GM18907 (cell line): Measurements from ENCODE around the gene C11orf24.

ENCODE experiments used
- ATAC-seq: cut with Tn5 transposase; IDR thresholded peaks from one replicate; pipeline ENCODE4 v1.9.1; 2021; ENCODE audit warnings: mild to moderate bottlenecking, moderate library complexity; ENCODE audit not compliant: unreplicated experiment

The C11orf24 gene

DNA sequence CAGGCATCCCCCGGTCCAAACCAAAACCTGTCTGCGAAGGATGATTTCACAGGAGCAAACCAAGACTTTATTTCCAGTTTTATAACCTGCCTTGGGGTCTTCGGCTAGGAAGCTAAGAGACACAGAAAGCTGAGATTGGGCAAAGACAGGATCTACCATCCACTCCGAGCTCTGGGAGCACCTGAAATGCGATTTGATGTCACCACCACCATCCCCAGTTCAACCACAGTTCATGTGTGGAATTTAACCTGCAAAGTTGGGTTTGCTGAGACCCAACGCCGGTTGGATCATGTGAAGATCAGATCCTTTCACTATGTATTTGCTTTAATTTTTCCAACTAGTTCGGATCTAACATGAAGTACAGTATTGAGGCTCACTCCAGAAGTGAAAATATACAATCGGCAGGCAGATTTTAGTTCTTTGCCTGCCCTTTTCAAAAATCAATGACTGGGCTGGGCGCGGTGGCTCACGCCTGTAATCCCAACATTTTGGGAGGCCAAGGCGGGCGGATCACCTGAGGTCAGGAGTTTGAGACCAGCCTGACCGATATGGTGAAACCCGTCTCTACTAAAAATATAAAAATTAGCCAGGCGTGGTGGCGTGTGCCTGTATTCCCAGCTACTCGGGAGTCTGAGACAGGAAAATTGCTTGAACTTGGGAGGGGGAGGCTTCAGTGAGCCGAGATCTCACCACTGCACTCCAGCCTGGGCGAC is 1.4 kb upstream of the C11orf24 start:
- no peak for ATAC-seq

DNA sequence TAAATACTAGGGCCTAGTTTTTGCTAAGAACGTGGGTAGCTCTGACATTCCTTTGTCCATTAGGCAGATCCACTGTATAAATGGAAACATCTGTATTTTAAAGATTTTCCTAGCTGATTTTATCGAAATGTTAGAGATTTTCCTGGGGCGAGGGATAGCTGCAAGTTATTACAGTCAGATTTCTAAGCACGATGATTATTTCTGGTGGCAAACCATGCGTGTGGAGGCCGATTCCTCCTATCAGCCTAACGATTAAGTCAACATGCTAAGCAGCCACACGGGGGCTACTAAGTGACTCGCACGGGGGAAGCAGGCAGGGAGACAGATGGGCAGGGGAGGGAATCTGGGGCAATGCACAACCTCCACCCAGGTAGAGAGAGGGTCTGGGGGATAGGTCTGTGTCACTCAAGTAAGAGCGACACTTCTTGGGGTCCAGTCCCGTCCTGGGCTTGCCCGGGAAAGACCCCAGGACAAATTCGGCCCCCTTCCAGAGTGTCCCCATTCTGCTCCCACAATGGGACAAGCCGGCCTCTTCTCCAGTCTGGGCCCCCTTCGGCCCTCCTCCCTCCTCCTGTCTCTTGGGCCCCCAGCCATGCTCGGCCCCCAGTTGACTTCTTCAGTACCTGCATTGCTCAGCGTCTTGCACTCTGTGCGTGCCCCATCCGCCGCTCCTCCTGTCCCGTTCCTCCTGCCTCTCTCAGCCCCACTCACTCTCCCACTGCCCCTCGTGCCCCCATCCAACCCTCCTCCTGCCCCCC is 571 bp downstream of the C11orf24 start:
- peak; percentile 21 for ATAC-seq

DNA sequence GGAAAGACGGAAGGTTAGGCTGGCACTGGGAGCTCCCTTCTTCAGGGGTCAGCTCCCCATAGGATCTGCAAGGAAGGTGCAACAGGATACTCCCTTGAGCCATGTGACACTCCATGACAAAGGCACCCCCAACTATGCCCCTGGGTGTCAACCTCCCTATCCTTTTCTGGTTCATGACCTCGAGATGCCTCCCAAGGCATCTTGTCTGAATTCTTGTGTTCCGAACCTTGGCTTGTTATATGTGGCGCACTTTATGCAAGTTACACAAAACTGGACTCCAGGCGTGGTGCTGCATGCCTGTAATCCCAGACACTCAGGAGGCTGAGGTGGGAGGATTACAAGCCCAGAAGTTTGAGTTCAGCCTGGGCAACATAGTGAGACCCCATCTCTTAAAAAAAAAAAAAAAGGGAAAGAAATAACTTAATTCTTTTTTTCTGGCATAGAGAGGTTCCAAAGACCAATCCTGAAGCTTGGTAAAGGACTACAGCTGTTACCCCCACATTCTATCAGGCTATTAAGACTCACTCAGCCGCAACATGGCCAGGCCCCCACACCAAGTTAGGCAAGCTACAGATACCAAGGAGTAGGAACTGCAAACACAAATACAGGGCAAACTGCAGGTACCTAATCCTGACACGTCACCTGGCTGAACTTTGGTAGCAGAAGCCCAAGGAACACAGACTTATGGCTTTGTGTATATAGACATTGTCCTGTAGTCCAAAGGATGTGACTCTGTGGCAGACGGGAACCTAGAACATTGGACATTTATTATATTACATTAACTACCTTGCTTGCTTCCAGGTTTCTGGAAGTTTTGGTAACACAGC is 1.4 kb downstream of the C11orf24 start:
- no peak for ATAC-seq

DNA sequence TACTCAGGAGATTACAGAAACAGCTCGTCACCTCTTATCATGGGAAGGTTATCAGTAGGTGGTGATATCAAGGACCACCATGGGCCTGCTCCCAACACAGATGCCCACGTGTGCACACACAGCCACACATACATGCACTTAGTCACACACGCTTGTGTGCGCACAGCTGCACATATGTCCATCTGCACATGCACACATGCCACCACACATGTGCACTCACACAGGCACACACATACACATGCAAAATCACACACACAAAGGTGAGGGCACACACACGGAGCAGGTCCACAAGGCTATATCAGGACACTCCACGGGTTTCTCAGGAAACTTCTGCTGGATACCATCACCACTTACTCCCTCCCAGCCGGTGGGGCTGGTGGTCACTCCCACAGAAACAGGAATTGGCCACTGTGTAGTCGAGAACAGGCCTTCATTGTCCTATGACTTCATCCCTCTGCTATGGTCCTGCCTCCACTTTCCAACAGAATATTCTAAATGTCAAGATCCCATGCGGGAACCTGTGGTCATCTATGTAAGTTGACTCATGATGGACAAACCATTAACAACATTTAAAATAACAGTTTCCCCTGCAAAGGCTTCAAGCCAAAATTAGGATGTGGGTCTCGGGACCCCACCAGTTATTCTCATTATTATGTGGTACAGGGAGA is 2.2 kb downstream of the C11orf24 start:
- no peak for ATAC-seq

GRCh38 chr11:68267881-68268240 is 3.9 kb downstream of the C11orf24 start:
- no peak for ATAC-seq

DNA sequence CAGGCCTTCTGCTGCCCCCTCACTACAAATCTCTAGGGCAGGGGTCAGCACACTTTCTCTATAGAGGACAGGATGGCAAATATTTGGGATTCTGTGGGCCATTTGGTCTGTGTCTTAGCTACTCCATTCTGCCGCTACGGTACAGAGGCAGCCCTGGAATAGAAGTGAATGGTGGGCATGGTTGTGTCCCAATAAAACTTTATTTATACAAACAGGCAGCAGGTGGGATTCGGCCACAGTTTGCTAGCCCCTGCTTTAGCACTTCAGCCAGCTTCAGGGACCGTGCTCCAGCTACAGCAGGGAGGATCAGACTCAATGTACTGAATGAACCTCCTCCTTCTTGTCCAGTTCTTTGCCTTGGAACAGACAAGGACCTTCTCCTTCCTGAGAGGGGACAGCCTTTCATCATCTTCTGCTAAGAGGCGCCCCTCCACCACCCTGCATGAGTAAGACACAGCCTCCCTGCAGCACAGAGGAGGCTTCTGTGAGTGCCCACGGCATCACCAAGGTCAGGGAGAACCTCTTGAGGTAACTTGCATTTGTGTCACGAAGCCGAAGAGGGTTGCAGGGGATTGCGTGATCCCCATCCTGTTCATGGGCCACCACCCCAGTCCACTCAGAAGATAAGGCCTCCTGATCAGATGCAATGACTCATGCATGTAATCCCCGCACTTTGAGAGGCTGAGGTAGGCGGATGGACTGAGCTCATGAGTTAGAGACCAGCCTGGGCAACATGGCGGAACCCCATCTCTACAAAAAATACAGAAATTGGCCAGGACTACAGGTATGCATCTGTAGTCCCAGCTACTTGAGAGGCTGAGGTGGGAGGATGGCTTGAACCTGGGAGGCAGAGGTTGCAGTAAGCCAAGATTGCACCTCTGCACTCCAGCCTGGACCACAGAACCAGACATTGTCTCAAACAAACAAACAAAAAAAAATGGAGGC is 4.6 kb downstream of the C11orf24 start:
- ATAC-seq, result no peak

GRCh38 chr11:68266121-68266891 is 5.5 kb downstream of the C11orf24 start:
- ATAC-seq, result peak; percentile 51

DNA sequence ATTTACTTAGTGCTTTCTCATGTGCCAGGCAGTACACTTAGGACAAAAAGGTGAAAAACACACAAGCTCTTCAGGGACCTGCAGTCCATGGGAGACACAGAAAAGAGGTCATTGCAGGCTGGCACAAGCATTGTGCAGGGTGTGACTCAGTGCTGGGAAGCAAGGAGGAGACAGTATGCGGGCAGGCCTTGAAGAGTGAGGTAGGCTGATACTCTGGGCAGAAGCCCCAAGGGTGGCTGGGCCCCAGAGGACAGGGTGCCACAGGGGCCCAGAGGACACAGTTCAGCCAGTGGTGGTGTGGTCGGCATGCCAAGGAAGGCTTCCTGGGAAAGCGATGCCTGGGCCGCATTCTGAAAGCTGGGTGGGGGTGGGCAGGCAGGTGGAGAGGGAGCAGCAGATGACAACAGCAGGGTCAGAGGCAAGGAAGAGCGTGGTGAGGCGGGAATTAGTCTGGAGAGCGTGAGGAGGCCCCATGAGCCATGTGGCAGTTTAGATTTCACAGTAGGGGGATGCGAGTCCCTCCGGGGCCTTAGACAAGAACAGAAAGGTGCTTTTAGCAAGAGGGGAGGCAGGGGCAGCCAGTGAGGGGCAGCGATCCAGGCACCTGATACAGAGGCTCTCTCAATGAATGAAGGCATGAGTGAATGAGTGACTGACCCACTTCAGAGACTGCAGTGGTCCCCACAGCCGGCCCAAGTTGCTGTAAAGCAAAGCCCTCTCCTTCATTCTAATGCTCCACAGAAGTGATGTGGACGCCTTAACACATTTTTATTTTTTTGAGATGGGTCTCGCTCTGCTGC is 6.8 kb downstream of the C11orf24 start:
- no peak for ATAC-seq

DNA sequence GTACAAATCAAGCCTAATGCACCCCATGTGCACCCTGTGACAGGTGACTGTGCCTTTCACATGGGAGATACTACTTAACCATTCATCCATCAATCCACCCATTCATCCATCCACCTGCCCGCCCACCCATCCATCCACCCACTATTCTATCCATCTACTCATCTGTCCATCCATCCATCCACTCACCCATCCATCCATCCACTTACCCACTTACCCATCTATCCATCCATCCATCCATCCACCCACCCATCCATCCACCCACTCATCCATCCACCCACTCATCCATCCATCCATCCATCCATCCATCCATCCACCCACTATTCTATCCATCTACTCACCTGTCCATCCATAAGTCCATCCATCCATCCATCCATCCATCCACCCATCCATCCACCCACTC is 7.5 kb downstream of the C11orf24 start:
- no peak for ATAC-seq

DNA sequence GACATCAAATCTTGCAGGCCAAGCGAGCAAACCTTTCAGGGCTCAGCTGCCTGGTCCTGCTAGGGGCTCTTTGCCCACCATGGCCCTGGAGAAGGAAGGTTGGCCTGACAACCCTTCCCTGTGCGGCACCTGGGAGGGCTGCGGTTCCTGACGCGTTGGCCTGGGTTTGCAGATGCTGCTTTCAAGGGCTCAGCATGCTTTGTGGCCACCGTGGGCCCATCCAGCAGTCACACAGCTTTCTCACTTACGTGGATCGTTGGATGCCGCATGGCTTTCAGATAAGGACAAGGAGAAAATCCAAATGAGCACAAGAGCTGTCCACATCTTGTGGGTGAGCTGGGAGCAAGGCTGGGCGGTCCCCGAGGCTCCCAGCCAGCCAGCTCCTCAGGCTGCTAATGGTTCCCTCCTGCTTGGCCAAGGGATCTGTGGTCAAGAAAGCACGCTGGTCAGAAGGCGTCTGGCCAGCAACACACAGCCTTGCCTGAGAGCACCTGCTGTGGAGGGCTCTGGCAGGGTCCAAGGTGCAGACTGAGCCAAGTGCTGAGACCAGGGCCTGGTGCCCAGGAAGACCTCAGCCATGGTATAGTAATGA is 8.2 kb downstream of the C11orf24 start:
- ATAC-seq, result no peak

- ATAC-seq, result no peak
Measured at GRCh38 chr11:68262544-68262827, 9.3 kb downstream of the C11orf24 start.

- no peak for ATAC-seq
Measured at GRCh38 chr11:68261749-68262543, 9.8 kb downstream of the C11orf24 start.

- no peak for ATAC-seq
Measured at GRCh38 chr11:68261006-68261405, 10.8 kb downstream of the C11orf24 start.

DNA sequence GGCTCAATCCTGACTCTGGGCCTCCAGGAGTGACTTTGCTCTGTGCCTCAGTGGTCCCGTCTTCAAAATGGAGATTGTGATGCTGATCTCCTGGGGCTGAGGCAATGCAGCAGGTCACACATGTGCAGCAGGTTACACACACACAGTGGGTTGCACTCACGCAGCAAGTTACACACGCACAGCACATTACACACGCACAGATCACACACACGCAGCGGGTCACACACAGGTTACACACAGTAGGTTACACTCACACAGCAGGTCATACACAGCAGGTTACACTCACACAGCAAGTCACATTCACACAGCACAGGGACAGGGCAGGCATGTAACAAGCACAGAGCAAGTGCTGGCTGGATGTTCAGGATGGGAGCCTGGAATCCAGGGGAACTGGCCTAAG is 11.3 kb downstream of the C11orf24 start:
- ATAC-seq, result no peak

- ATAC-seq, result no peak
Measured at GRCh38 chr11:68259122-68259959, 12.4 kb downstream of the C11orf24 start.

DNA sequence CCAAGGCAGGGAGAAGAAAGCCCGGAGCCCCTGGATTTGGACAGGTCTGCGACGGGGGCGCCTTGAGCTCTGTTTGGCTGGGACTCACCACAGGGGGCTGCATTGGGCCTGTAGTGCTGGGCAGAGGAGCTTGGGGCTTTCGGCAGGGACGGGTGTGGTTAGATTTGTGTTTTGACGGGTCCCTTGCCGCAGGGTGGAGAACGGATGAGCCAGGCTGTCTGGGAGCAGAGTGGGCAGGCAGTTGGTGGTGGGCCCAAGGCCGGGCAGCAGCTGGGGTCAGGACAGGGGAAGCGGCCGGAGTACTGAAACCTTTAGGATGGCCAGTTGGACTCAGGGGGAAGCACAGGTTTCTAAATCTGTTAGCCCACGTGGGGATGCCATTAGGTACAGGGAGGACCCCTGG is 13.4 kb downstream of the C11orf24 start:
- ATAC-seq, result no peak
